ENCODE results near the gene COL4A2. TPM values are rescaled to one million over a fixed set of nuclear protein-coding genes. Genes with fewer than 3 reads are reported as not detected.

Gene COL4A2
- total RNA-seq, 1 experiment from 2014 or later, result 1.6 TPM

GRCh38 chr13:110528371-110528770 is 221.3 kb downstream of the COL4A2 start:
- Histone ChIP-seq H3K9me3 (ENCODE audit: control insufficient read depth in 1 of 2, insufficient read depth in 1 of 2, low read depth in 1 of 2, low read length in 2 of 2) (no peaks in the 10 kb centered on the region), H2AFZ (ENCODE audit: low read depth, low read length, poor library complexity, severe bottlenecking) (no peak overlapping the region), H3K27me3 (ENCODE audit: insufficient read depth, low read length) (no peaks in the 10 kb centered on the region), H3K4me3 (replicated peaks in 1 of 2; ENCODE audit: low read depth in 1 of 2, low read length in 2 of 2) (no peak overlapping the region), H3K4me2 (ENCODE audit: low read length) (0 out of 2 replicates have a peak overlapping the region, but pooled peaks have one; percentile 43), H3K9ac (ENCODE audit: low read length) (no peak overlapping the region), H3K9me2 (ENCODE audit: insufficient read depth) (no peaks in the 10 kb centered on the region), H3K4me1 (ENCODE audit: control insufficient read depth in 1 of 2, insufficient read depth in 2 of 2, low read length in 2 of 2) (peaks cover 53 to 54% of the 10 kb centered on the region in 2 experiments), H4K20me1 (ENCODE audit: insufficient read depth) (no peaks in the 10 kb centered on the region), H3K36me3 (ENCODE audit: control insufficient read depth in 1 of 2, insufficient read depth in 2 of 2, low read length in 2 of 2) (no peaks in the 10 kb centered on the region), H3K27ac (ENCODE audit: low read depth, low read length) (no peak overlapping the region), H3K79me2 (ENCODE audit: insufficient read depth, low read length) (no peaks in the 10 kb centered on the region; the same call in 1 of the 2 replicates)
- TF ChIP-seq, protein P1, sequence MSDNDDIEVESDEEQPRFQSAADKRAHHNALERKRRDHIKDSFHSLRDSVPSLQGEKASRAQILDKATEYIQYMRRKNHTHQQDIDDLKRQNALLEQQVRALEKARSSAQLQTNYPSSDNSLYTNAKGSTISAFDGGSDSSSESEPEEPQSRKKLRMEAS (IDR thresholded peaks at IDR 0.05), result no peak
- TF ChIP-seq SRF (IDR thresholded peaks at IDR 0.05; ENCODE audit: low read depth) (no peak), SP1 (IDR thresholded peaks at IDR 0.05; ENCODE audit: low read depth) (no peak), SIN3A (IDR thresholded peaks at IDR 0.05; ENCODE audit: low read depth) (no peak), ZFX (IDR thresholded peaks at IDR 0.05) (no peak), EZH2 (IDR thresholded peaks at IDR 0.05) (no peak), ZNF274 (IDR thresholded peaks at IDR 0.05; ENCODE audit: low read depth, low read length) (no peak)
- TF ChIP-seq, protein P2, sequence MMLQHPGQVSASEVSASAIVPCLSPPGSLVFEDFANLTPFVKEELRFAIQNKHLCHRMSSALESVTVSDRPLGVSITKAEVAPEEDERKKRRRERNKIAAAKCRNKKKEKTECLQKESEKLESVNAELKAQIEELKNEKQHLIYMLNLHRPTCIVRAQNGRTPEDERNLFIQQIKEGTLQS (IDR thresholded peaks at IDR 0.05), result no peak
- RAD21 ChIA-PET (ENCODE audit: low non-redundant PET in 1 of 2, low total read pairs in 2 of 2, uncharacterized antibody in 2 of 2, unreplicated experiment in 2 of 2), result no interaction called here
- no peak for DNase-seq (ENCODE audit: low read depth, low spot score)
- ATAC-seq, result no peak
- intact Hi-C loops (cut with micrococcal nuclease), result no loop called here
- CTCF ChIA-PET, result no interaction called here
- BruUV-seq (replicated peaks), result no TSS peak
- POLR2A ChIA-PET, result no interaction called here

GRCh38 chr13:110528911-110529310 is 221.8 kb downstream of the COL4A2 start:
- no peak for ATAC-seq
- Histone ChIP-seq H3K27me3 (ENCODE audit: insufficient read depth, low read length) (no peaks in the 10 kb centered on the region), H3K27ac (ENCODE audit: low read depth, low read length) (no peak overlapping the region), H4K20me1 (ENCODE audit: insufficient read depth) (no peaks in the 10 kb centered on the region), H3K9ac (ENCODE audit: low read length) (no peak overlapping the region), H3K36me3 (ENCODE audit: control insufficient read depth in 1 of 2, insufficient read depth in 2 of 2, low read length in 2 of 2) (no peaks in the 10 kb centered on the region), H3K9me3 (ENCODE audit: control insufficient read depth in 1 of 2, insufficient read depth in 1 of 2, low read depth in 1 of 2, low read length in 2 of 2) (no peaks in the 10 kb centered on the region), H2AFZ (ENCODE audit: low read depth, low read length, poor library complexity, severe bottlenecking) (no peak overlapping the region), H3K79me2 (ENCODE audit: insufficient read depth, low read length) (no peaks in the 10 kb centered on the region; the same call in 1 of the 2 replicates), H3K4me3 (replicated peaks in 1 of 2; ENCODE audit: low read depth in 1 of 2, low read length in 2 of 2) (no peak overlapping the region), H3K9me2 (ENCODE audit: insufficient read depth) (no peaks in the 10 kb centered on the region), H3K4me1 (ENCODE audit: control insufficient read depth in 1 of 2, insufficient read depth in 2 of 2, low read length in 2 of 2) (peaks cover 52 to 53% of the 10 kb centered on the region in 2 experiments), H3K4me2 (ENCODE audit: low read length) (no peak overlapping the region)
- TF ChIP-seq, protein P2 (IDR thresholded peaks at IDR 0.05), result no peak
- no peak for TF ChIP-seq EZH2phosphoT487 (IDR thresholded peaks at IDR 0.05; ENCODE audit: borderline replicate concordance)
- no peak for TF ChIP-seq RAD21 (IDR thresholded peaks at IDR 0.05; ENCODE audit: low read depth)
- CTCF ChIA-PET, result no interaction called here
- RAD21 ChIA-PET (ENCODE audit: low non-redundant PET in 1 of 2, low total read pairs in 2 of 2, uncharacterized antibody in 2 of 2, unreplicated experiment in 2 of 2), result no interaction called here
- intact Hi-C loops (cut with micrococcal nuclease), result no loop called here
- POLR2A ChIA-PET, result no interaction called here
- no peak for DNase-seq (ENCODE audit: low read depth, low spot score)
- no TSS peak for BruUV-seq (replicated peaks)
